ENCODE results near the gene GAN.

GAN gene

DNA sequence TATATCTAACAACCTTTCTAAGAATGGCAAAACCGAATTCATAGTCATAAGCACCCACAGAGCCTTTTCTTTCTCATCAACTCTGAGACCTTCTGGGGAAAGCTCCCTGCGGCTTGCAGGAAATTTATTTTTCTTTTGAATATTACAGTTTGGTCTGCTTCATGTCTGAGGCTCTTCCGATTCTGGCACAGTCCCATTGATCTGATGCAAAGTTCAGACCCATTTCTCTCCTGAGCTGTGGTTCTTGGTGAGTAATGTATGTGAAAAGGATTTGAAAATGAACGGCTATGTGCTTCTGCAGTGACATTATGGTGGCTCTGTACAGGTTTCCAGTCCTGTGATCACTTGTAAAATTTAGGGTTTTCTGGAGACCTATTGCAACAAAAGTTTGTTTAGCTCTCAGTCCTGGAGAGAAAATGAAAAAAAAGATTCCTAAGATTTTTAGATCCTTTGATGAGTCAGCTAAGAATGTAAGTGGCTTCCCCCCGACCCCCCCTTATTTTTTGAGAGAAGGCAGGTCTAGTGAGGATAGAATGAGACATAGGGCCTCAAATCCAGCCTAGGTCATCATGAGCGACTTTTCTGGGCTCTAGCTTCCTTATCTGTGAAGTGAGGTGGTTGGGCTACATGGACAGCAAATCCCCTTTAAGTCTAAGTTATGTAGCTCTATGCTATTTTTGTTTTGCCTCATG, 4.6 kb downstream of the GAN start:
- Mint-ChIP-seq H3K36me3 (ENCODE audit: low read depth) (no peaks in the 10 kb centered on the region), H3K4me1 (peaks cover 18% of the 10 kb centered on the region), H3K9me3 (no peaks in the 10 kb centered on the region), H3K27ac (no peak overlapping the region), H3K4me3 (no peak overlapping the region), H3K27me3 (ENCODE audit: low read depth) (no peaks in the 10 kb centered on the region)
- TF ChIP-seq CTCF (IDR thresholded peaks at IDR 0.05; ENCODE audit: unreplicated experiment in 3 of 3): no peak

DNA sequence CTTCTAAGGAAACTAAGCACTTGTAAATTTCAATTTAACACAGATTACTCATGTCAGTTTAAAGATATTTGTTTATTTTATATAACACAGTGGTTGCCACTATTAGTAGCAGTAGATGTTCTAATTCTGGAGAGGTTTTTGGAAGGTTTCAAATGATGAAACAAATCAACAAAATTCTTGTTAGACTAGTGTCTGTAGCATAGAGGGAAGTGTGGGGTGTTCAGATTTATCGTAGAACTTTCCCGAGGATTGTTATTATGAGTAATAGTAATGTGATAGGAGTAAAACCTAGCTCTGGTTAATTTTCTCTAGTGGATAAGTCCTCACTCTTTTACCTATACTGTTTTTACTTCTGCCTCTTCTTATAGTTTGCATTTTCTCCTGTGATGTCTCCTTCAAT, 6.3 kb downstream of the GAN start:
- Mint-ChIP-seq H3K27me3 (ENCODE audit: low read depth) (no peaks in the 10 kb centered on the region), H3K4me1 (peaks cover 12% of the 10 kb centered on the region), H3K9me3 (no peaks in the 10 kb centered on the region), H3K4me3 (no peak overlapping the region), H3K27ac (no peak overlapping the region), H3K36me3 (ENCODE audit: low read depth) (no peaks in the 10 kb centered on the region)
- no peak for TF ChIP-seq CTCF (IDR thresholded peaks at IDR 0.05; ENCODE audit: unreplicated experiment in 3 of 3)

- Mint-ChIP-seq H3K9me3 (no peaks in the 10 kb centered on the region), H3K27ac (no peak overlapping the region), H3K36me3 (ENCODE audit: low read depth) (no peaks in the 10 kb centered on the region), H3K27me3 (ENCODE audit: low read depth) (no peaks in the 10 kb centered on the region), H3K4me3 (no peak overlapping the region), H3K4me1 (peaks cover 9% of the 10 kb centered on the region)
- no peak for TF ChIP-seq CTCF (IDR thresholded peaks at IDR 0.05; ENCODE audit: unreplicated experiment in 3 of 3)
Observed at GRCh38 chr16:81321536-81321935, 6.8 kb downstream of the GAN start.

GRCh38 chr16:81324808-81325207, 10.0 kb downstream of the GAN start:
- H3K27me3 Mint-ChIP-seq (ENCODE audit: low read depth): no peaks in the 10 kb centered on the region
- H3K27ac Mint-ChIP-seq: no peak overlapping the region
- no peaks in the 10 kb centered on the region for H3K9me3 Mint-ChIP-seq
- H3K36me3 Mint-ChIP-seq (ENCODE audit: low read depth): no peaks in the 10 kb centered on the region
- TF ChIP-seq CTCF (IDR thresholded peaks at IDR 0.05; ENCODE audit: unreplicated experiment in 3 of 3): no peak
- no peak overlapping the region for H3K4me3 Mint-ChIP-seq
- peaks cover 19% of the 10 kb centered on the region for H3K4me1 Mint-ChIP-seq

DNA sequence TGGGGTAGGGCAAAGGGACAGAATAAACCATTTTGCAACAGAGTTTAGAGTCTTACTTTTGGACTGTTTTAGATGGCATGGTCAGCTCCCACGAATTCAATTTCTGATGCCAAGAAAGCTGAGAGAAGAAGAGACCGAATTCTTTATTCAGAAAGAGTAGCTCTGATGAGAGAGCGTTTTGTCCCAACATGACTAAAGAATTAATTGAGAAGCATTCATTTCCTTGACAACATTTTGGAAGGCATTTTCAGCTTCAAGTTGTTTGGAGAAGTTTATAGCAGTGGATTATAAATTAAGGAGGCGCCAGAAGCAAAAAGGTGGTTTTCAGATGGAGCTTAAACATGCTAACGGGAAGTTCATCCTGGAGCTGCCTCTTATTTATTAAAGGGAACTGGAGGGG, 12.2 kb downstream of the GAN start:
- Mint-ChIP-seq H3K27ac (peak overlapping the region in 1 of 3 experiments; percentile 55), H3K4me3 (no peak overlapping the region), H3K36me3 (ENCODE audit: low read depth) (peaks cover 5% of the 10 kb centered on the region), H3K9me3 (no peaks in the 10 kb centered on the region), H3K27me3 (ENCODE audit: low read depth) (no peaks in the 10 kb centered on the region), H3K4me1 (peaks cover 23% of the 10 kb centered on the region)
- TF ChIP-seq CTCF (IDR thresholded peaks at IDR 0.05; ENCODE audit: unreplicated experiment in 3 of 3): no peak
